Activated CD4-positive, alpha-beta T cell treated with anti-CD3 and anti-CD28 coated beads, Interleukin-2, amount 10 ng/mL, durations not matched to agents 24 days and 14 days (primary cell): ENCODE results near the gene RFESD. TPM values are rescaled to one million over a fixed set of nuclear protein-coding genes. Genes with fewer than 3 reads are reported as not detected.
"Not testable (repeated sequence)": the region's sequence is repeated elsewhere in the genome, so short reads cannot be mapped to it uniquely, and the experiment has no call there.

Experiments
- DNase-seq: peaks from one replicate; pipeline ENCODE4 v3.0.0; 2022
- H3K27ac Mint-ChIP-seq: one replicate; pipeline ENCODE4 v1.8.0; 2022; ENCODE audit warnings: mild to moderate bottlenecking, mixed read lengths
- H3K27me3 Mint-ChIP-seq: one replicate; pipeline ENCODE4 v1.8.0; 2022; ENCODE audit warnings: mixed read lengths
- H3K36me3 Mint-ChIP-seq: one replicate; pipeline ENCODE4 v1.8.0; 2022; ENCODE audit warnings: low read depth, mild to moderate bottlenecking, mixed read lengths
- H3K4me1 Mint-ChIP-seq: one replicate; pipeline ENCODE4 v1.8.0; 2021; ENCODE audit warnings: mixed read lengths
- H3K4me3 Mint-ChIP-seq: one replicate; pipeline ENCODE4 v1.8.0; 2022; ENCODE audit warnings: mild to moderate bottlenecking, moderate library complexity, mixed read lengths
- H3K9me3 Mint-ChIP-seq: one replicate; pipeline ENCODE4 v1.8.0; 2021; ENCODE audit warnings: mixed read lengths
- intact Hi-C: fragments of 100-400 bp; cut with micrococcal nuclease; formaldehyde crosslinking; loops from one replicate; pipeline ENCODE4 v1.15.1; 2023
- total RNA-seq: library from RNA; stranded (reverse); gene quantifications from 2 replicates; pipeline ENCODE4 v1.2.3, GENCODE V29; 2022

The RFESD gene
- total RNA-seq, 1 donor from 2014 or later, result 4.0 TPM

- intact Hi-C loops, result no loop called here
- H3K4me3 Mint-ChIP-seq, result no peak overlapping the region
- no peaks in the 10 kb centered on the region for H3K9me3 Mint-ChIP-seq
- H3K27me3 Mint-ChIP-seq, result peaks cover 23% of the 10 kb centered on the region
- H3K27ac Mint-ChIP-seq, result no peak overlapping the region
- no peak for DNase-seq
- H3K36me3 Mint-ChIP-seq, result no peaks in the 10 kb centered on the region
- H3K4me1 Mint-ChIP-seq, result no peaks in the 10 kb centered on the region
Observed at GRCh38 chr5:95689680-95690079, 43.1 kb downstream of the RFESD start.

- no peaks in the 10 kb centered on the region for H3K4me1 Mint-ChIP-seq
- intact Hi-C loops, result no loop called here
- H3K27ac Mint-ChIP-seq, result no peak overlapping the region
- H3K4me3 Mint-ChIP-seq, result no peak overlapping the region
- H3K36me3 Mint-ChIP-seq, result no peaks in the 10 kb centered on the region
- H3K9me3 Mint-ChIP-seq, result no peaks in the 10 kb centered on the region
- no peak for DNase-seq
- H3K27me3 Mint-ChIP-seq, result peaks cover 20% of the 10 kb centered on the region
Observed at GRCh38 chr5:95690333-95690732, 43.8 kb downstream of the RFESD start.

GRCh38 chr5:95697781-95698681, 51.5 kb downstream of the RFESD start:
- no peak for DNase-seq
- H3K27ac Mint-ChIP-seq, result no peak overlapping the region
- no peaks in the 10 kb centered on the region for H3K4me1 Mint-ChIP-seq
- intact Hi-C loops, result no loop called here
- H3K4me3 Mint-ChIP-seq, result no peak overlapping the region
- H3K9me3 Mint-ChIP-seq, result no peaks in the 10 kb centered on the region
- H3K27me3 Mint-ChIP-seq, result peaks cover 41% of the 10 kb centered on the region
- no peaks in the 10 kb centered on the region for H3K36me3 Mint-ChIP-seq

GRCh38 chr5:95699337-95699736, 52.8 kb downstream of the RFESD start:
- no peak overlapping the region for H3K27ac Mint-ChIP-seq
- H3K27me3 Mint-ChIP-seq, result peaks cover 46% of the 10 kb centered on the region
- no peaks in the 10 kb centered on the region for H3K9me3 Mint-ChIP-seq
- H3K4me1 Mint-ChIP-seq, result no peaks in the 10 kb centered on the region
- H3K4me3 Mint-ChIP-seq, result no peak overlapping the region
- intact Hi-C loops, result no loop called here
- DNase-seq, result no peak
- no peaks in the 10 kb centered on the region for H3K36me3 Mint-ChIP-seq

- Mint-ChIP-seq H3K9me3 (no peaks in the 10 kb centered on the region), H3K36me3 (no peaks in the 10 kb centered on the region), H3K27ac (no peak overlapping the region), H3K4me3 (no peak overlapping the region), H3K27me3 (peaks cover 46% of the 10 kb centered on the region), H3K4me1 (no peaks in the 10 kb centered on the region)
- DNase-seq, result no peak
- intact Hi-C loops, result no loop called here
Observed at GRCh38 chr5:95701074-95701473, 54.5 kb downstream of the RFESD start.

- Mint-ChIP-seq H3K9me3 (no peaks in the 10 kb centered on the region), H3K36me3 (no peaks in the 10 kb centered on the region), H3K4me3 (no peak overlapping the region), H3K4me1 (no peaks in the 10 kb centered on the region), H3K27ac (no peak overlapping the region), H3K27me3 (peaks cover 44% of the 10 kb centered on the region)
- intact Hi-C loops, result no loop called here
- no peak for DNase-seq
Observed at GRCh38 chr5:95704150-95704549, 57.6 kb downstream of the RFESD start.

- H3K4me1 Mint-ChIP-seq, H3K9me3 Mint-ChIP-seq, H3K36me3 Mint-ChIP-seq, H3K4me3 Mint-ChIP-seq, intact Hi-C loops, H3K27ac Mint-ChIP-seq, DNase-seq: not testable (repeated sequence)
- H3K27me3 Mint-ChIP-seq, result peaks cover 37% of the 10 kb centered on the region
Observed at GRCh38 chr5:95706196-95706595, 59.6 kb downstream of the RFESD start.

GRCh38 chr5:95707055-95707454, 60.5 kb downstream of the RFESD start:
- Mint-ChIP-seq H3K4me3 (no peak overlapping the region), H3K36me3 (no peaks in the 10 kb centered on the region), H3K27ac (no peak overlapping the region), H3K4me1 (no peaks in the 10 kb centered on the region), H3K9me3 (no peaks in the 10 kb centered on the region), H3K27me3 (peaks cover 36% of the 10 kb centered on the region)
- intact Hi-C loops, result no loop called here
- DNase-seq, result no peak

Other genes starting within 250 kb of the RFESD start
- 61.2 and 69.5 TPM in 2 replicates for gene SKIC3, start 91.8 kb upstream of the RFESD start, total RNA-seq
- 3.2 and 4.1 TPM in 2 replicates for gene ARSK, start 91.7 kb upstream of the RFESD start, total RNA-seq
- 0.33 and 0.56 TPM in 2 replicates for gene GPR150, start 26.7 kb upstream of the RFESD start, total RNA-seq
- gene SPATA9, start 36.2 kb downstream of the RFESD start, total RNA-seq, result not detected in 2 replicates
- 0.37 and 0.45 TPM in 2 replicates for gene RHOBTB3, start 84.6 kb downstream of the RFESD start, total RNA-seq
- 13.5 and 17.3 TPM in 2 replicates for gene GLRX, start 175.9 kb downstream of the RFESD start, total RNA-seq